ENCODE data around the gene PAK5. TPM values are rescaled to one million over a fixed set of nuclear protein-coding genes. Genes with fewer than 3 reads are reported as not detected.

PAK5 gene
- total and polyA plus RNA-seq, 2 experiments from 2014 or later = 0.57 to 1.1 TPM

DNA sequence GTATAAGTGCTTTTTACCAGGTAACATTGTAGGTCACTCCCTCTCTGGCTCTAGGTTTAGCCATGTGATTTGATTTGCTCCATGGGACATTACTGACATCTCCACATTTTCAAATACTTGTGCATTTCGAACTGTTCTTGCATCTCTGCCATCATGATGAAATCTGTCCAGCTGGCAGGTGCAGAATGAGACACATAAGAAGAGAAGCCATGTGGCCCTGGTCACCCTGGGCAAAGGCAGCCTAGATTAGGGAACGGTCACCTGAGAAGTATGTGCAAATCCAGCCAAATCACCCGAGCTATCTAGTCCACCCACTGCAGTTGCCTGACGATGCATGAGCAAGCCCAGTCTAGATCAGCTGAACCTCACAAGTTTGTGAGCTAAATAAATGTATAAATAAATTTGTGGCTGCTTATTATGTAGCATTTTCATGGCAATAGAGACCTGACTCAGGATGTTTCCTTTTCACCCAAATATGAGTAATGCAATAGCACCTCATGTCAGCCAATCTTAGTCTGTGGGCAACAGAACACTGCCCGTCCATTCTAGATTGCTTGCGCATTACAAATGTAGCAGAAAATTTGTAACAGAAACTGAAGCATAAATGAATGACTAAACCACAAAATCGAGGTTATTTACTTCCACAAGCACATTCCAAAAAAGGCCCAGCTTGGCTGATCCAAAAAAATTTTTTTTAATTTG, 115.2 kb downstream of the PAK5 start:
- no peaks in the 10 kb centered on the region for H3K9me3 Mint-ChIP-seq
- no peaks in the 10 kb centered on the region for H3K36me3 Mint-ChIP-seq (ENCODE audit: low read depth)
- H3K27me3 Mint-ChIP-seq (ENCODE audit: insufficient read depth, low read depth, poor library complexity) = no peaks in the 10 kb centered on the region
- no peaks in the 10 kb centered on the region for H3K27me3 ChIP-seq (ENCODE audit: insufficient read depth)
- H3K36me3 ChIP-seq (ENCODE audit: insufficient read depth) = no peaks in the 10 kb centered on the region
- H3F3A ChIP-seq (replicated peaks; ENCODE audit: low read depth) = no peaks in the 10 kb centered on the region
- H4K20me1 ChIP-seq (replicated peaks; ENCODE audit: insufficient read depth) = no peaks in the 10 kb centered on the region
- H3K4me1 Mint-ChIP-seq = no peaks in the 10 kb centered on the region
- H3K4me1 ChIP-seq (ENCODE audit: insufficient read depth) = no peaks in the 10 kb centered on the region
- no peak overlapping the region for H2AFZ ChIP-seq
- H3K4me3 ChIP-seq = no peak overlapping the region
- no peak overlapping the region for H3K4me2 ChIP-seq
- DNase-seq (ENCODE audit: low spot score) = no peak
- no peak for TF ChIP-seq CTCF (conservative IDR thresholded peaks at IDR 0.05; ENCODE audit: low read depth in 2 of 2)
- TF ChIP-seq, protein P1, sequence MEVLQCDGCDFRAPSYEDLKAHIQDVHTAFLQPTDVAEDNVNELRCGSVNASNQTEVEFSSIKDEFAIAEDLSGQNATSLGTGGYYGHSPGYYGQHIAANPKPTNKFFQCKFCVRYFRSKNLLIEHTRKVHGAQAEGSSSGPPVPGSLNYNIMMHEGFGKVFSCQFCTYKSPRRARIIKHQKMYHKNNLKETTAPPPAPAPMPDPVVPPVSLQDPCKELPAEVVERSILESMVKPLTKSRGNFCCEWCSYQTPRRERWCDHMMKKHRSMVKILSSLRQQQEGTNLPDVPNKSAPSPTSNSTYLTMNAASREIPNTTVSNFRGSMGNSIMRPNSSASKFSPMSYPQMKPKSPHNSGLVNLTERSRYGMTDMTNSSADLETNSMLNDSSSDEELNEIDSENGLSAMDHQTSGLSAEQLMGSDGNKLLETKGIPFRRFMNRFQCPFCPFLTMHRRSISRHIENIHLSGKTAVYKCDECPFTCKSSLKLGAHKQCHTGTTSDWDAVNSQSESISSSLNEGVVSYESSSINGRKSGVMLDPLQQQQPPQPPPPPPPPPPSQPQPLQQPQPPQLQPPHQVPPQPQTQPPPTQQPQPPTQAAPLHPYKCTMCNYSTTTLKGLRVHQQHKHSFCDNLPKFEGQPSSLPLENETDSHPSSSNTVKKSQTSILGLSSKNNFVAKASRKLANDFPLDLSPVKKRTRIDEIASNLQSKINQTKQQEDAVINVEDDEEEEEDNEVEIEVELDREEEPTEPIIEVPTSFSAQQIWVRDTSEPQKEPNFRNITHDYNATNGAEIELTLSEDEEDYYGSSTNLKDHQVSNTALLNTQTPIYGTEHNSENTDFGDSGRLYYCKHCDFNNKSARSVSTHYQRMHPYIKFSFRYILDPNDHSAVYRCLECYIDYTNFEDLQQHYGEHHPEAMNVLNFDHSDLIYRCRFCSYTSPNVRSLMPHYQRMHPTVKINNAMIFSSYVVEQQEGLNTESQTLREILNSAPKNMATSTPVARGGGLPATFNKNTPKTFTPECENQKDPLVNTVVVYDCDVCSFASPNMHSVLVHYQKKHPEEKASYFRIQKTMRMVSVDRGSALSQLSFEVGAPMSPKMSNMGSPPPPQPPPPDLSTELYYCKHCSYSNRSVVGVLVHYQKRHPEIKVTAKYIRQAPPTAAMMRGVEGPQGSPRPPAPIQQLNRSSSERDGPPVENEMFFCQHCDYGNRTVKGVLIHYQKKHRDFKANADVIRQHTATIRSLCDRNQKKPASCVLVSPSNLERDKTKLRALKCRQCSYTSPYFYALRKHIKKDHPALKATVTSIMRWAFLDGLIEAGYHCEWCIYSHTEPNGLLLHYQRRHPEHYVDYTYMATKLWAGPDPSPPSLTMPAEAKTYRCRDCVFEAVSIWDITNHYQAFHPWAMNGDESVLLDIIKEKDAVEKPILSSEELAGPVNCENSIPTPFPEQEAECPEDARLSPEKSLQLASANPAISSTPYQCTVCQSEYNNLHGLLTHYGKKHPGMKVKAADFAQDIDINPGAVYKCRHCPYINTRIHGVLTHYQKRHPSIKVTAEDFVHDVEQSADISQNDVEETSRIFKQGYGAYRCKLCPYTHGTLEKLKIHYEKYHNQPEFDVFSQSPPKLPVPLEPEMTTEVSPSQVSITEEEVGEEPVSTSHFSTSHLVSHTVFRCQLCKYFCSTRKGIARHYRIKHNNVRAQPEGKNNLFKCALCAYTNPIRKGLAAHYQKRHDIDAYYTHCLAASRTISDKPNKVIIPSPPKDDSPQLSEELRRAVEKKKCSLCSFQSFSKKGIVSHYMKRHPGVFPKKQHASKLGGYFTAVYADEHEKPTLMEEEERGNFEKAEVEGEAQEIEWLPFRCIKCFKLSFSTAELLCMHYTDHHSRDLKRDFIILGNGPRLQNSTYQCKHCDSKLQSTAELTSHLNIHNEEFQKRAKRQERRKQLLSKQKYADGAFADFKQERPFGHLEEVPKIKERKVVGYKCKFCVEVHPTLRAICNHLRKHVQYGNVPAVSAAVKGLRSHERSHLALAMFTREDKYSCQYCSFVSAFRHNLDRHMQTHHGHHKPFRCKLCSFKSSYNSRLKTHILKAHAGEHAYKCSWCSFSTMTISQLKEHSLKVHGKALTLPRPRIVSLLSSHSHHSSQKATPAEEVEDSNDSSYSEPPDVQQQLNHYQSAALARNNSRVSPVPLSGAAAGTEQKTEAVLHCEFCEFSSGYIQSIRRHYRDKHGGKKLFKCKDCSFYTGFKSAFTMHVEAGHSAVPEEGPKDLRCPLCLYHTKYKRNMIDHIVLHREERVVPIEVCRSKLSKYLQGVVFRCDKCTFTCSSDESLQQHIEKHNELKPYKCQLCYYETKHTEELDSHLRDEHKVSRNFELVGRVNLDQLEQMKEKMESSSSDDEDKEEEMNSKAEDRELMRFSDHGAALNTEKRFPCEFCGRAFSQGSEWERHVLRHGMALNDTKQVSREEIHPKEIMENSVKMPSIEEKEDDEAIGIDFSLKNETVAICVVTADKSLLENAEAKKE (CRISPR knock-in tag; IDR thresholded peaks at IDR 0.05) = no peak
- no peak overlapping the region for H3K27ac Mint-ChIP-seq
- no peak overlapping the region for H3K4me3 Mint-ChIP-seq
- H3K79me2 ChIP-seq (replicated peaks; ENCODE audit: insufficient read depth) = no peaks in the 10 kb centered on the region
- no peak for ATAC-seq
- H3K9me2 ChIP-seq (ENCODE audit: insufficient read depth) = no peaks in the 10 kb centered on the region; the same call in 1 of the 2 replicates
- no peak overlapping the region for H3K27ac ChIP-seq (ENCODE audit: low read depth)

DNA sequence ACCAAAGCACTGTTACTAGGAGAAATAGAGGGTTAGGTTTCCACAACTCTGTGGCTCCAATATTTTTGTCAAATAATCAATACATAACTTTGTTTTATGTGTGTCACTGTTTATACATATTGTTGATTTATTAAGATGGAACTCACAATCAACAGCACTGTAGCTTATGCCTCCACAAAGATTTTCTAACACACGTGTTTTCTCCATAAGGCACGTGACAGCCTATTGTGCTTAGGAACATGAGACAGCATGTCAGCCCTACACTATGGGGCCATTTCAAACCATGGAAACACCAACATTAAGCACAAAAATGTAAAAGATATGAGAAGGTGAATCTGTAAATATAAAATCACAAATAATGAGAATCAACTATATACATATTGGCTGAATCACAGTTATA, 127.0 kb downstream of the PAK5 start:
- Mint-ChIP-seq H3K4me3 (no peak overlapping the region), H3K27me3 (ENCODE audit: insufficient read depth, low read depth, poor library complexity) (no peaks in the 10 kb centered on the region), H3K27ac (no peak overlapping the region), H3K36me3 (ENCODE audit: low read depth) (no peaks in the 10 kb centered on the region), H3K9me3 (no peaks in the 10 kb centered on the region), H3K4me1 (no peaks in the 10 kb centered on the region)
- Histone ChIP-seq H2AFZ (no peak overlapping the region), H3K27ac (ENCODE audit: low read depth) (no peak overlapping the region), H3K9me2 (ENCODE audit: insufficient read depth) (no peaks in the 10 kb centered on the region; the same call in 1 of the 2 replicates), H3K4me2 (no peak overlapping the region), H3K36me3 (ENCODE audit: insufficient read depth) (no peaks in the 10 kb centered on the region), H3K4me1 (ENCODE audit: insufficient read depth) (no peaks in the 10 kb centered on the region), H3K79me2 (replicated peaks; ENCODE audit: insufficient read depth) (no peaks in the 10 kb centered on the region), H4K20me1 (replicated peaks; ENCODE audit: insufficient read depth) (no peaks in the 10 kb centered on the region; the same call in 1 of the 2 replicates), H3K4me3 (no peak overlapping the region), H3K27me3 (ENCODE audit: insufficient read depth) (no peaks in the 10 kb centered on the region), H3F3A (replicated peaks; ENCODE audit: low read depth) (no peaks in the 10 kb centered on the region)
- no peak for ATAC-seq
- DNase-seq (ENCODE audit: low spot score) = no peak
- TF ChIP-seq EZH2 (IDR thresholded peaks at IDR 0.05; ENCODE audit: low read depth, unreplicated experiment) = no peak
- TF ChIP-seq NANOG (IDR thresholded peaks at IDR 0.05; ENCODE audit: borderline replicate concordance) = no peak
- no peak for TF ChIP-seq STAT1 (IDR thresholded peaks at IDR 0.05; ENCODE audit: unreplicated experiment)
- TF ChIP-seq CTCF (conservative IDR thresholded peaks at IDR 0.05; ENCODE audit: low read depth in 2 of 2) = no peak
